Measurements from ENCODE around the gene WASHC2C.
"Not testable (repeated sequence)": the region's sequence is repeated elsewhere in the genome, so short reads cannot be mapped to it uniquely, and the experiment has no call there.

The WASHC2C gene

GRCh38 chr10:45809837-45810236 is 82.8 kb downstream of the WASHC2C start:
- no peak for TF ChIP-seq CTCF (conservative IDR thresholded peaks at IDR 0.05; ENCODE audit: low read depth)
- ChIA-PET CTCF (no interaction called here), POLR2A (ENCODE audit: low non-redundant PET) (no interaction called here)
- no peak overlapping the region for H3K27ac ChIP-seq
- peak; percentile 3 for DNase-seq (ENCODE audit: low spot score)

- POLR2A ChIA-PET (ENCODE audit: low non-redundant PET), result no interaction called here
- DNase-seq (ENCODE audit: low spot score), result no peak
- no peak overlapping the region for H3K27ac ChIP-seq
- CTCF ChIA-PET, result interaction anchor here (0.7 kb wide), 1 partner anchor 844 kb away, joined by 4 read pairs; no protein-coding TSS in a partner anchor
- TF ChIP-seq CTCF (conservative IDR thresholded peaks at IDR 0.05; ENCODE audit: low read depth), result no peak
Observed at GRCh38 chr10:45811075-45811474, 84.0 kb downstream of the WASHC2C start.

GRCh38 chr10:45812959-45813358 is 85.9 kb downstream of the WASHC2C start:
- CTCF ChIA-PET; H3K27ac ChIP-seq; DNase-seq (ENCODE audit: low spot score); POLR2A ChIA-PET (ENCODE audit: low non-redundant PET): not testable (repeated sequence)

- CTCF ChIA-PET; H3K27ac ChIP-seq; POLR2A ChIA-PET (ENCODE audit: low non-redundant PET); DNase-seq (ENCODE audit: low spot score): not testable (repeated sequence)
Observed at GRCh38 chr10:45814146-45814545, 87.1 kb downstream of the WASHC2C start.

- CTCF ChIA-PET, result interaction anchor here (0.6 kb wide), 1 partner anchor 566 kb away, joined by 4 read pairs; no protein-coding TSS in a partner anchor
- POLR2A ChIA-PET (ENCODE audit: low non-redundant PET), result no interaction called here
- H3K27ac ChIP-seq, result no peak overlapping the region
- TF ChIP-seq CTCF (conservative IDR thresholded peaks at IDR 0.05; ENCODE audit: low read depth), result no peak
- no peak for DNase-seq (ENCODE audit: low spot score)
Observed at GRCh38 chr10:45817130-45817859, 90.2 kb downstream of the WASHC2C start.

- no peak for TF ChIP-seq CTCF (conservative IDR thresholded peaks at IDR 0.05; ENCODE audit: low read depth)
- CTCF ChIA-PET, result interaction anchor here (0.6 kb wide), 1 partner anchor 567 kb away, joined by 4 read pairs; no protein-coding TSS in a partner anchor
- DNase-seq (ENCODE audit: low spot score), result no peak
- POLR2A ChIA-PET (ENCODE audit: low non-redundant PET), result no interaction called here
- no peak overlapping the region for H3K27ac ChIP-seq
Observed at GRCh38 chr10:45817912-45818311, 90.8 kb downstream of the WASHC2C start.

GRCh38 chr10:45819552-45819951 is 92.5 kb downstream of the WASHC2C start:
- H3K27ac ChIP-seq, result no peak overlapping the region
- no peak for DNase-seq (ENCODE audit: low spot score)
- TF ChIP-seq CTCF (conservative IDR thresholded peaks at IDR 0.05; ENCODE audit: low read depth), result no peak
- ChIA-PET POLR2A (ENCODE audit: low non-redundant PET) (no interaction called here), CTCF (no interaction called here)

- H3K27ac ChIP-seq; POLR2A ChIA-PET (ENCODE audit: low non-redundant PET); DNase-seq (ENCODE audit: low spot score): not testable (repeated sequence)
- CTCF ChIA-PET, result interaction anchor here (0.6 kb wide), 1 partner anchor 1205 kb away, joined by 4 read pairs; no protein-coding TSS in a partner anchor
Observed at GRCh38 chr10:45820107-45820830, 93.2 kb downstream of the WASHC2C start.

GRCh38 chr10:45822918-45823317 is 95.9 kb downstream of the WASHC2C start:
- POLR2A ChIA-PET (ENCODE audit: low non-redundant PET); H3K27ac ChIP-seq; DNase-seq (ENCODE audit: low spot score); CTCF ChIA-PET: not testable (repeated sequence)

Measured in RWPE1 (cell line).